Peyer's patch (tissue), 4 donors: ENCODE measurements around the gene SLC3A2.

Source experiments
- POLR2A ChIP-seq, 2 donors: fragments of 450-650 bp; IDR thresholded peaks; one replicate each; pipeline ENCODE4 v1.5.1; 2017; ENCODE audit warnings: antibody characterized with exemption in 2 of 2, mild to moderate bottlenecking in 2 of 2, moderate library complexity in 2 of 2
- TF ChIP-seq, protein P1 (sequence below), 6 experiments: fragments of 450-650 bp in 4 of 6; fragments of 200-600 bp in 2 of 6; sonication (generic) in 1 of 6; IDR thresholded peaks; one replicate each; pipeline ENCODE4 v1.5.1; 2017 to 2019; ENCODE audit warnings: antibody characterized with exemption in 6 of 6, mild to moderate bottlenecking in 3 of 6, moderate library complexity in 1 of 6

DNA sequence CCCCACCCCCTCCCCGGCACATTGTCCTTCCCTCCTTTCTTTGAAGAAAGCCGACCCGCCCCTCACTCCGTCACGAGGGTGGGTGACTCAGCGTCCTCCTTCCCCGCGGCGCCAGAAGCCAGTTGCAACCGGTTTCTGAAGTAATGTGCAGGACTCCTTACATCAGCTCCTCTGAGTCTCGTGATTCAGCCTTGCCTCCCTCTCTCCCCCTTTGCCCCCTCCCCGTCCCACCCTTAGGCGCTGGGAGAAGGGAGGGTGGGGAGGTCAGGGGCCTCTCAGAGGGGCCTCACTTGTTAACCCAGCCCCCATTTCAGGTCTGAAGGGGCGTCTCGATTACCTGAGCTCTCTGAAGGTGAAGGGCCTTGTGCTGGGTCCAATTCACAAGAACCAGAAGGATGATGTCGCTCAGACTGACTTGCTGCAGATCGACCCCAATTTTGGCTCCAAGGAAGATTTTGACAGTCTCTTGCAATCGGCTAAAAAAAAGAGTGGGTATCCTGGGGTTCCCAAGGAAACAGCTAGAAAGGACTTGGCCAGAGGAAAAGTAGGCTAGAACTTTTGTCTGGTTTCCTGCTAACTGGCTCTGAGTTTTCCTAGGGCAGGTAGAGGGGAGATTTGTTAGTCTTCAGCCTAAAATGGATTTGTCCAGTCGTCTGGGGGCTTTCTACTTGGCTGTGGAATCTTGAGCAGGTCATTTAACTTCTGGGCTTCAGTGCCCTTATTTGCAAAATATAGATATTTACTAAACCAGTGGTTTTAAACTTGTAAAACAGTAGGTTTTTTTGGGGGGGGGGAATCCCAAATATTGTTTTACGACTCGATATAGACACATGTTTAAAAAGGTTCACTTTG lies 1.1 kb downstream of the SLC3A2 start:
- TF ChIP-seq, protein P1, sequence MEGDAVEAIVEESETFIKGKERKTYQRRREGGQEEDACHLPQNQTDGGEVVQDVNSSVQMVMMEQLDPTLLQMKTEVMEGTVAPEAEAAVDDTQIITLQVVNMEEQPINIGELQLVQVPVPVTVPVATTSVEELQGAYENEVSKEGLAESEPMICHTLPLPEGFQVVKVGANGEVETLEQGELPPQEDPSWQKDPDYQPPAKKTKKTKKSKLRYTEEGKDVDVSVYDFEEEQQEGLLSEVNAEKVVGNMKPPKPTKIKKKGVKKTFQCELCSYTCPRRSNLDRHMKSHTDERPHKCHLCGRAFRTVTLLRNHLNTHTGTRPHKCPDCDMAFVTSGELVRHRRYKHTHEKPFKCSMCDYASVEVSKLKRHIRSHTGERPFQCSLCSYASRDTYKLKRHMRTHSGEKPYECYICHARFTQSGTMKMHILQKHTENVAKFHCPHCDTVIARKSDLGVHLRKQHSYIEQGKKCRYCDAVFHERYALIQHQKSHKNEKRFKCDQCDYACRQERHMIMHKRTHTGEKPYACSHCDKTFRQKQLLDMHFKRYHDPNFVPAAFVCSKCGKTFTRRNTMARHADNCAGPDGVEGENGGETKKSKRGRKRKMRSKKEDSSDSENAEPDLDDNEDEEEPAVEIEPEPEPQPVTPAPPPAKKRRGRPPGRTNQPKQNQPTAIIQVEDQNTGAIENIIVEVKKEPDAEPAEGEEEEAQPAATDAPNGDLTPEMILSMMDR (IDR thresholded peaks at IDR 0.05), result no peak
- TF ChIP-seq POLR2A (IDR thresholded peaks at IDR 0.05), result peak in 1 of 2 donors; percentile 62
